ENCODE data around the gene TCF3.

- TF ChIP-seq CTCF (IDR thresholded peaks at IDR 0.05 in 2 of 3, conservative IDR thresholded peaks at IDR 0.05 in 1 of 3; ENCODE audit: borderline replicate concordance in 1 of 3, insufficient read depth in 1 of 3, low read depth in 2 of 3, low read length in 2 of 3) (no peak), SP1 (IDR thresholded peaks at IDR 0.05; ENCODE audit: low read depth) (no peak), EZH2phosphoT487 (IDR thresholded peaks at IDR 0.05; ENCODE audit: borderline replicate concordance) (no peak), RAD21 (IDR thresholded peaks at IDR 0.05; ENCODE audit: low read depth) (no peak), ZBTB33 (IDR thresholded peaks at IDR 0.05; ENCODE audit: extremely low read depth, insufficient replicate concordance, low read length) (no peak), POLR2AphosphoS5 (IDR thresholded peaks at IDR 0.05; ENCODE audit: low read depth, low read length) (no peak), TCF7L2 (IDR thresholded peaks at IDR 0.05; ENCODE audit: borderline replicate concordance, extremely low read depth, insufficient read depth, insufficient read length) (no peak), SIN3A (IDR thresholded peaks at IDR 0.05; ENCODE audit: low read depth) (no peak)
Measured at GRCh38 chr19:1678073-1678472, 25.7 kb upstream of the TCF3 start.

All from HCT116 (cell line).